Effector memory CD4-positive, alpha-beta T cell (primary cell): Measurements from ENCODE around the gene TTBK1.

Experiments
- DNase-seq, 3 donors: peaks; one replicate each; pipeline ENCODE4 v3.0.0-alpha.2; 2020
- H3K27ac ChIP-seq: 2 replicates; pipeline ENCODE4 v1.7.0; 2013; ENCODE audit warnings: mild to moderate bottlenecking, low read length, moderate library complexity; ENCODE audit not compliant: insufficient read depth, poor library complexity, severe bottlenecking
- H3K27me3 ChIP-seq: replicated peaks from 2 replicates; pipeline ENCODE4 v1.7.0; 2013; ENCODE audit warnings: mild to moderate bottlenecking, low read length; ENCODE audit not compliant: insufficient read depth, control insufficient read depth, poor library complexity, severe bottlenecking
- H3K36me3 ChIP-seq: 2 replicates; pipeline ENCODE4 v1.7.0; 2013; ENCODE audit warnings: mild to moderate bottlenecking, low read length, moderate library complexity; ENCODE audit not compliant: control insufficient read depth, insufficient read depth
- H3K4me1 ChIP-seq: 2 replicates; pipeline ENCODE4 v1.7.0; 2013; ENCODE audit warnings: low read length, mild to moderate bottlenecking; ENCODE audit not compliant: control insufficient read depth, insufficient read depth, poor library complexity, severe bottlenecking
- H3K4me3 ChIP-seq: 2 replicates; pipeline ENCODE4 v1.7.0; 2013; ENCODE audit warnings: low read length, low read depth, mild to moderate bottlenecking; ENCODE audit not compliant: insufficient read depth, poor library complexity, severe bottlenecking
- H3K9me3 ChIP-seq: 2 replicates; pipeline ENCODE4 v1.7.0; 2013; ENCODE audit warnings: mild to moderate bottlenecking, low read length, moderate library complexity; ENCODE audit not compliant: control insufficient read depth

TTBK1 gene

DNA sequence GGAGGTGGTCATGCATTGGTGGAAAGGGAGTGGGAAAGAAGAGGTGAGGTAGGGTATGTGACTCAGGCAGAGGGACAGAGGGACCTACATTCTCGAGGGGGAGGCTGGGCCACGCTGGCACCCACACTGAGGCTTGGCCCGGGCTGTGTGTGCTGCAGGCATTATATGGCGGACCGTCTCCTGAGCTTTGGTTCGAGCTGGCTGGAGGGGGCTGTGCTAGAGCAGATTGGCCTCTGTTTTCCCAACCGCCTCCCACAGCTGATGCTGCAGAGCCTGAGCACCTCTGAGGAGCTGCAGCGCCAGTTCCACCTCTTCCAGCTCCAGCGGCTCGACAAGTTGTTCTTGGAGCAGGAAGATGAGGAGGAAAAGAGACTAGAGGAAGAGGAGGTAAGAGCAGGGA is 37.4 kb upstream of the TTBK1 start:
- Histone ChIP-seq H3K27ac (no peak overlapping the region), H3K4me3 (no peak overlapping the region), H3K9me3 (no peaks in the 10 kb centered on the region), H3K36me3 (peaks cover 14% of the 10 kb centered on the region), H3K27me3 (no peaks in the 10 kb centered on the region), H3K4me1 (no peaks in the 10 kb centered on the region)
- no peak for DNase-seq

DNA sequence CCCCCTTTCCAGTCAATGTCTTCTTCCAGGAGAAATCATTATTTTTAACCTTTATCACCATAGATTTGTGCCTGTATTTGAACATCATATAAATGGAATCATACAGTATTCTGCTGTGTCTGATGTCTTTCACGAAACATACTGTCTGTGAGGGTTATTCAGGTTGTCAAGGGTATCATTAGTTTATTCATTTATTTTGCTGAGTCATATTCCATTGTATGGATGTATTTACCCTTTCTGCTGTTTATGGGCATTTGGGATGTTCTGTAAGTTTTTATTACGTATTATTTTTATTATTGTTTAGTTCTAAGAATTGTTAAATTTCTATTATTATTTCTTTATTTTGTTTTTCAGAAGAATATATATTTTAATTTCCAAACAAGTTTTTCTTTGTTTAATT is 36.0 kb upstream of the TTBK1 start:
- Histone ChIP-seq H3K4me3 (no peak overlapping the region), H3K4me1 (no peaks in the 10 kb centered on the region), H3K27ac (no peak overlapping the region), H3K27me3 (no peaks in the 10 kb centered on the region), H3K9me3 (no peaks in the 10 kb centered on the region), H3K36me3 (peaks cover 12% of the 10 kb centered on the region)
- DNase-seq, result no peak

DNA sequence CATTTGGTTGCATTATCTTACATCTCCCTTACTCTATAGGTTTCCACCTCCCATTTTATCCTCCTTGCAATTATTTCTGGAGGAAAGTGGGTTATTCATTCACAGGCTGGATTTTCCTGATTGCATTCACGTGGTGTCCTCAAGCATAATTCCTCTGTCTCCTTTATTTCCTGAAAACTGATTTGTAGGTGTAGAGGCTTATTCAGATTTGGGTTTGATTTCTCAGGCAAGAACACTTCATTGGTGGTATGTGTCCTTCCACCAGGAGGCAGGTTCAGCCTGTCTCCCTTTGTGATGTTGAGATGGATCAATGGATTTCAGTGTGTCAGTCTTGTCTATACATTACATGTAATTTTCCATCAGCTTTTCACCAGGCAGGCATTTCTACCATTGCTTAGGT is 31.3 kb upstream of the TTBK1 start:
- H3K4me1 ChIP-seq, result no peaks in the 10 kb centered on the region
- DNase-seq, result no peak
- H3K27me3 ChIP-seq, result no peaks in the 10 kb centered on the region
- H3K4me3 ChIP-seq, result no peak overlapping the region
- H3K36me3 ChIP-seq, result peaks cover 11% of the 10 kb centered on the region
- H3K27ac ChIP-seq, result no peak overlapping the region
- H3K9me3 ChIP-seq, result no peaks in the 10 kb centered on the region

DNA sequence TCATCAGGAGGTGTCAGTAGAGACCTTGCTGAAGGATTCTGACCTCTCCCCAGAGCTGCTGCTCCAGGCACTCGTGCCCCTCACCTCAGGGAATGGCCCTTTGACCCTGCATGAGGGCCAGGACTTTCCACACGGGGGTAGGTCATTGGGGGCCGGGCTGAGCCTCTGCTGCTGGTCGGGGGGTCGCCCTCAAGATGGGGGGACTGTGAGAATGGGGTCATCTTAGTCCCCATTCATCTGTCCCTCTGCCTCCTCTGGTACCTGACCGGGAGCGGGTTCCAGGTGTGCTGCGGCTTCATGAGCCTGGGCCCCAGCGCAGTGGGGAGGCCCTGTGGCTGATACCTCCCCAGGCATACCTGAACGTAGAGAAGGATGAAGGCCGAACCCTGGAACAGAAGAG is 29.9 kb upstream of the TTBK1 start:
- no peaks in the 10 kb centered on the region for H3K27me3 ChIP-seq
- no peak for DNase-seq
- H3K4me3 ChIP-seq, result no peak overlapping the region
- H3K4me1 ChIP-seq, result no peaks in the 10 kb centered on the region
- no peak overlapping the region for H3K27ac ChIP-seq
- no peaks in the 10 kb centered on the region for H3K9me3 ChIP-seq
- H3K36me3 ChIP-seq, result peaks cover 16% of the 10 kb centered on the region

DNA sequence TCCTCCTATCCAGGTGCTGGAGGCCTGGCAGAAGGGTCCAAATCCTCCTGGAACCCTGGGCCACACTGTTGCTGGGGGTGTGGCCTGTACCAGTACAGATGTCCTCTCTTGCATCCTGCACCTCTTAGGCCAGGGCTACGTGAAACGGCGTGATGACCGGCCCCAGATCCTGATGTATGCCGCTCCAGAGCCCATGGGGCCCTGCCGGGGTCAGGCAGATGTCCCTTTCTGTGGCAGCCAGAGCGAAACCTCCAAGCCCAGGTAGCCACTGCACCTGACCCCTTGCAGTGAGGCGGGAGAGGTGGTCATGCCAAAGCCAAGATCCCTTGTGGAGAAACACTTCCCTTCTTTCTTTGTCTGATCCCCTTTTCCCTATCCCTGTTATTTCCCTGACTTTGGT is 28.2 kb upstream of the TTBK1 start:
- no peaks in the 10 kb centered on the region for H3K9me3 ChIP-seq
- H3K4me3 ChIP-seq, result no peak overlapping the region
- H3K36me3 ChIP-seq, result peaks cover 16% of the 10 kb centered on the region
- no peaks in the 10 kb centered on the region for H3K4me1 ChIP-seq
- H3K27ac ChIP-seq, result no peak overlapping the region
- no peaks in the 10 kb centered on the region for H3K27me3 ChIP-seq
- DNase-seq, result no peak

DNA sequence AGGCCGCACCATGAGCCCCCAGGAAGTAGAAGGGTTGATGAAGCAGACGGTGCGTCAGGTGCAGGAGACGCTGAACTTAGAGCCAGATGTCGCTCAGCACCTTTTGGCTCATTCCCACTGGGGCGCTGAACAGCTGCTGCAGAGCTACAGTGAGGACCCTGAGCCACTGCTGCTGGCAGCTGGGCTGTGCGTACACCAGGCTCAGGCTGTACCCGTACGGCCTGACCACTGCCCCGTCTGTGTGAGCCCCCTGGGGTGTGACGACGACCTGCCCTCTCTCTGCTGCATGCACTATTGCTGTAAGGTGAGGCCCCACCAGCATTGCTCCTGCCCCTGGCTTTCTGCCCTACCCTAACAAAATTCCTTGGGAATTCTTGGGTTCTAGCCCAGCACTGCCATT is 27.1 kb upstream of the TTBK1 start:
- H3K4me1 ChIP-seq, result no peaks in the 10 kb centered on the region
- no peak for DNase-seq
- no peak overlapping the region for H3K4me3 ChIP-seq
- H3K27ac ChIP-seq, result no peak overlapping the region
- H3K36me3 ChIP-seq, result peaks cover 22% of the 10 kb centered on the region
- H3K27me3 ChIP-seq, result no peaks in the 10 kb centered on the region
- no peaks in the 10 kb centered on the region for H3K9me3 ChIP-seq

DNA sequence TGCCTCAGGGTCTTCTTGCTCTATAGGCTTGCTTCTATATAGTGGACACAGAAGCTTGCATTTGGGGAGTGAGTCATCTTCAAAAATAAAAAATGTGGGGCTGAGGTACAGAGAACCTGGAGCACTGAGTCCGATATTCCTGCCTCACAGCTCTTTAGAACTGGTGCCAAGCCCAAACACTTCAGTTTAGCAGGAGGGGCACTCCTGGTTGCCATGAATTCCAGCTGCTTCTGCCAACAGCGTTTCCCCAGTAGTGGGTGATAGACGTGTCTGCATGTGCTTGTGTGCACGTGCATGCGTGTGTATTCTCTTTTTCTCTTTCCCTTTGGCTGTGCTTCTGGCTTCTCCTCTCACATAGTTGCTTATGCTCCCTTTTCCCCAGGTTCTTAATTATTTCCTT is 25.9 kb upstream of the TTBK1 start:
- no peak for DNase-seq
- H3K36me3 ChIP-seq, result peaks cover 22% of the 10 kb centered on the region
- H3K27ac ChIP-seq, result no peak overlapping the region
- H3K4me1 ChIP-seq, result no peaks in the 10 kb centered on the region
- no peak overlapping the region for H3K4me3 ChIP-seq
- H3K9me3 ChIP-seq, result no peaks in the 10 kb centered on the region
- no peaks in the 10 kb centered on the region for H3K27me3 ChIP-seq

DNA sequence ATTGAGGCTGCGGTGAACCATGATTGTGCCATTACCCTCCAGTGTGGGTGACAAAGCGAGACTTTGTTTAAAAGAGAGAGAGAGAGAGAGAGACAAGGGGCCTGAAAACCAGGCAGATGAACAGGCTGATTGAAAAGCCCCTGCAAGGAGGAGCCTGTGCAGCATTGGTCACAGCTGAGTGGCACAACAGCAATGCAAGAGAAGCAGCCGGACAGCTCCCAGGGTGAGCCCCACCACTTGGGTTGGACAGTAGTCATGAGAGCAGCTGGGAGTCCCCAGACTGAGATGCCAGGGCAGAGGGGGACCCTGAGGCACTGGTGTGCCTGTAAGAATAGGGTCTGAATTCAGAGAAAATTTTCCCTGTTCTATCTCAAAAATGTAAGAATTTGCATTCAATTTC is 24.2 kb upstream of the TTBK1 start:
- Histone ChIP-seq H3K27ac (no peak overlapping the region), H3K9me3 (no peaks in the 10 kb centered on the region), H3K4me1 (peaks cover 6% of the 10 kb centered on the region), H3K27me3 (no peaks in the 10 kb centered on the region), H3K36me3 (peaks cover 25% of the 10 kb centered on the region), H3K4me3 (no peak overlapping the region)
- DNase-seq, result no peak

DNA sequence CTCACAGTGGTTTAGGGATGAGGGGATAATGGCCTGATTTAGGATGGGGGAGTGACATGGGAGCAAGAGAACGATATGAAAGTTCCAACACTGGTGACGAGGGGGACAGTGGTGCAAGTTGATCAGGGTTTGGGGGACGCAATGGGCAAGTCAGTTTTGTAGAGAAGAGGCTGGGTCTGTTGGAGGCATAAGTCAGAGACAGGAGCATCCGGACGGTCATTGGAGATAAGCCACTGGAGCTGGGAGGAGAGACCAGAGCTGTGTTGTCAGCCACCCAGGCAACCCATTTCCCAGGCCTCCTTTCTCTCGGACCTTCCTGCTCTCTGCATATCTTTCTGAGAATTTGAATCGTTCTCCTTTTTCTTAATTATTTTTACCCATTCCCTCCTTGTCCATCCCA is 23.5 kb upstream of the TTBK1 start:
- Histone ChIP-seq H3K36me3 (peaks cover 25% of the 10 kb centered on the region), H3K27me3 (no peaks in the 10 kb centered on the region), H3K4me3 (no peak overlapping the region), H3K9me3 (no peaks in the 10 kb centered on the region), H3K4me1 (peaks cover 12% of the 10 kb centered on the region), H3K27ac (no peak overlapping the region)
- DNase-seq, result no peak

DNA sequence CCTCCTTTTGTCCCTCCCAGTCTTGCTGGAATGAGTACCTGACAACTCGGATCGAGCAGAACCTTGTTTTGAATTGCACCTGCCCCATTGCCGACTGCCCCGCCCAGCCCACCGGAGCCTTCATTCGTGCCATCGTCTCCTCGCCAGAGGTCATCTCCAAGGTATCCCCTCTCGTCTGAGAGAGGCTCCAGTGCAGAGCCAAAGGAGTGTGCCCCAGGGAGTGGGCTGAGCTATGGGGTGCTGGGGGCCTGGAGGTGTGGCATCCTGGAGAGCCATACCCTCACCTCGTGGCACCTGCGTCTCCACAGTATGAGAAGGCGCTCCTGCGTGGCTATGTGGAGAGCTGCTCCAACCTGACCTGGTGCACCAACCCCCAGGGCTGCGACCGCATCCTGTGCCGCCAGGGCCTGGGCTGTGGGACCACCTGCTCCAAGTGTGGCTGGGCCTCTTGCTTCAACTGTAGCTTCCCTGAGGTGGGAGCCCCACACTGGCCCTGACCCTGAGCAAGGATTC is 22.8 kb upstream of the TTBK1 start:
- Histone ChIP-seq H3K36me3 (peaks cover 25% of the 10 kb centered on the region), H3K9me3 (no peaks in the 10 kb centered on the region), H3K27me3 (no peaks in the 10 kb centered on the region), H3K27ac (no peak overlapping the region), H3K4me3 (no peak overlapping the region), H3K4me1 (peaks cover 18% of the 10 kb centered on the region)
- DNase-seq, result no peak
